ENCODE measurements around the gene SCYL1. TPM values are rescaled to one million over a fixed set of nuclear protein-coding genes. Genes with fewer than 3 reads are reported as not detected.

SCYL1 gene
- total and polyA plus RNA-seq, 2 experiments from 2014 or later = 52.7 to 66.1 TPM

DNA sequence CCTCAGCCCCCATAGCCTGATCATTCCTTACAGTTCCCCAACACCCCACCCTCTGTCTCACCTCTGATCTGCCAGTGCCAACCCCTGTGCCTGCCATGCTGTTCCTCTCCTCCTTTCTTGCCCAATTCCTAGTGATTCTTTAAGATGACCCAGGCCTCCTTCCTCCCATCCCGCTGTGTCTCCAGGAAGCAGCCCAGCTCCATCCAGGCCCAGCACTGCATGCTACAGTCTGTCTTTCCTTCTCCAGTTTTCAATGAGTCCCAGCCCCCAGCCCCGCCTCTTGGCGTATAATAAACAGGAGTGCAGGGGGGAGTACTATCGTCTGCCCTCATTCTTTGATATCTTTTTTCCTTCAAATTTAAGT, 21.0 kb downstream of the SCYL1 start (continued):
- TF ChIP-seq ZNF114 (CRISPR knock-in tag; IDR thresholded peaks at IDR 0.05) (no peak), ZNF331 (CRISPR knock-in tag; IDR thresholded peaks at IDR 0.05; ENCODE audit: low read depth) (no peak)
- TF ChIP-seq, protein P1, sequence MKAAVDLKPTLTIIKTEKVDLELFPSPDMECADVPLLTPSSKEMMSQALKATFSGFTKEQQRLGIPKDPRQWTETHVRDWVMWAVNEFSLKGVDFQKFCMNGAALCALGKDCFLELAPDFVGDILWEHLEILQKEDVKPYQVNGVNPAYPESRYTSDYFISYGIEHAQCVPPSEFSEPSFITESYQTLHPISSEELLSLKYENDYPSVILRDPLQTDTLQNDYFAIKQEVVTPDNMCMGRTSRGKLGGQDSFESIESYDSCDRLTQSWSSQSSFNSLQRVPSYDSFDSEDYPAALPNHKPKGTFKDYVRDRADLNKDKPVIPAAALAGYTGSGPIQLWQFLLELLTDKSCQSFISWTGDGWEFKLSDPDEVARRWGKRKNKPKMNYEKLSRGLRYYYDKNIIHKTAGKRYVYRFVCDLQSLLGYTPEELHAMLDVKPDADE (IDR thresholded peaks at IDR 0.05) = no peak

DNA sequence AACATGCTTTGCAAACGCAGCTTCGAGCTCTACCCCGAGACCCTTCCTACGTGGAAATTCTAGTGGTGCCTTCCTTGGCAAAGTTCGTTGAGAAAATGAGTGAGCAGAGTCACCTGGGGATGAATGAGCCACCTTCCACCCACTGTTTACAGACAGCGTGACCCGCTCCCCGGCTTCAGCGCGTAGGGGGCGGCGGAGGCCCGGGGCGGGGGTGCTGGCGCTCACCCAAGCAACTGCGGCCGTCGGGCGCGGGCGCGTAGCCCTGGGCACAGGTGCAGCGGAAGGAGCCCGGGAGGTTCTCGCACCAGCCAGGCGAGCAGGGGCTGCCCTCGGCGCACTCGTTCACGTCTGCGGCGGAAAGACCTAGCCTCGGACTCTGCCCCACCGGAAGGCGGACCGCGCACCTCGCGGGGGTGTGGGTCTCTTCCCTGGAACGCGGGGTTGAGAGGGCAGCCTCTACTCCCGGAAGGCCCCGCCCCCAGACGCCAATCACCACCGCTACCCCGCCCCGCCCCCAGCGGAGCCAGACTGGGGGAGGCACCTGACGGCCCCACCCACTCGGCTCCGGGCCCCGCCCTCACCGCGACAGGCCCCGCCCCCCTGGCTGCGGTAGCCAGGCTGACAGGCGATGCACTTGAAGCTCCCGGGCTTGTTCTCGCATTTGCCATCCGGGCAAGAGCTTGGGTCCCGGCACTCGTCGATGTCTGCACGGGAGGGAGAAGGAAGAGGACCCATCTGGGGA, 21.5 kb downstream of the SCYL1 start:
- Histone ChIP-seq H3F3A (replicated peaks; ENCODE audit: low read depth) (peaks cover 15% of the 10 kb centered on the region; the same call in 1 of the 2 replicates), H3K4me3 (peak overlapping the region; percentile 68), H3K79me2 (replicated peaks; ENCODE audit: insufficient read depth) (no peaks in the 10 kb centered on the region), H3K9me2 (ENCODE audit: insufficient read depth) (no peaks in the 10 kb centered on the region), H2AFZ (peak overlapping the region; percentile 81; the same call in 1 of the 2 replicates), H3K4me1 (ENCODE audit: insufficient read depth) (peaks cover 13% of the 10 kb centered on the region), H4K20me1 (replicated peaks; ENCODE audit: insufficient read depth) (peaks cover 3% of the 10 kb centered on the region; the same call in 1 of the 2 replicates), H3K27ac (ENCODE audit: low read depth) (no peak overlapping the region), H3K36me3 (ENCODE audit: insufficient read depth) (no peaks in the 10 kb centered on the region), H3K27me3 (ENCODE audit: insufficient read depth) (peaks cover 73% of the 10 kb centered on the region), H3K4me2 (peak overlapping the region; percentile 88)
- Mint-ChIP-seq H3K36me3 (ENCODE audit: low read depth) (no peaks in the 10 kb centered on the region; the same call in 2 of the 3 replicates), H3K4me3 (peak overlapping the region; percentile 63), H3K9me3 (no peaks in the 10 kb centered on the region; the same call in 2 of the 3 replicates), H3K27me3 (ENCODE audit: insufficient read depth, low read depth, poor library complexity) (peaks cover 53% of the 10 kb centered on the region), H3K27ac (no peak overlapping the region), H3K4me1 (peaks cover 22% of the 10 kb centered on the region)
- DNase-seq (ENCODE audit: low spot score) = peak; percentile 95
- peak; percentile 67 for ATAC-seq
- no peak for TF ChIP-seq CREB1 (CRISPR knock-in tag; IDR thresholded peaks at IDR 0.05; ENCODE audit: low read depth)
- TF ChIP-seq EZH2phosphoT487 (IDR thresholded peaks at IDR 0.05; ENCODE audit: unreplicated experiment) = no peak
- TF ChIP-seq EZH2 (IDR thresholded peaks at IDR 0.05; ENCODE audit: low read depth, unreplicated experiment) = peak; percentile 72
- TF ChIP-seq, protein P2, sequence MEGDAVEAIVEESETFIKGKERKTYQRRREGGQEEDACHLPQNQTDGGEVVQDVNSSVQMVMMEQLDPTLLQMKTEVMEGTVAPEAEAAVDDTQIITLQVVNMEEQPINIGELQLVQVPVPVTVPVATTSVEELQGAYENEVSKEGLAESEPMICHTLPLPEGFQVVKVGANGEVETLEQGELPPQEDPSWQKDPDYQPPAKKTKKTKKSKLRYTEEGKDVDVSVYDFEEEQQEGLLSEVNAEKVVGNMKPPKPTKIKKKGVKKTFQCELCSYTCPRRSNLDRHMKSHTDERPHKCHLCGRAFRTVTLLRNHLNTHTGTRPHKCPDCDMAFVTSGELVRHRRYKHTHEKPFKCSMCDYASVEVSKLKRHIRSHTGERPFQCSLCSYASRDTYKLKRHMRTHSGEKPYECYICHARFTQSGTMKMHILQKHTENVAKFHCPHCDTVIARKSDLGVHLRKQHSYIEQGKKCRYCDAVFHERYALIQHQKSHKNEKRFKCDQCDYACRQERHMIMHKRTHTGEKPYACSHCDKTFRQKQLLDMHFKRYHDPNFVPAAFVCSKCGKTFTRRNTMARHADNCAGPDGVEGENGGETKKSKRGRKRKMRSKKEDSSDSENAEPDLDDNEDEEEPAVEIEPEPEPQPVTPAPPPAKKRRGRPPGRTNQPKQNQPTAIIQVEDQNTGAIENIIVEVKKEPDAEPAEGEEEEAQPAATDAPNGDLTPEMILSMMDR (conservative IDR thresholded peaks at IDR 0.05; ENCODE audit: low read depth in 2 of 2) = no peak
- no peak; the same call in 1 of the 2 replicates for TF ChIP-seq POLR2AphosphoS5 (IDR thresholded peaks at IDR 0.05; ENCODE audit: low read depth)
- TF ChIP-seq STAT1 (IDR thresholded peaks at IDR 0.05; ENCODE audit: unreplicated experiment) = no peak
- TF ChIP-seq JUNB (IDR thresholded peaks at IDR 0.05; ENCODE audit: unreplicated experiment) = no peak
- TF ChIP-seq, protein P3, sequence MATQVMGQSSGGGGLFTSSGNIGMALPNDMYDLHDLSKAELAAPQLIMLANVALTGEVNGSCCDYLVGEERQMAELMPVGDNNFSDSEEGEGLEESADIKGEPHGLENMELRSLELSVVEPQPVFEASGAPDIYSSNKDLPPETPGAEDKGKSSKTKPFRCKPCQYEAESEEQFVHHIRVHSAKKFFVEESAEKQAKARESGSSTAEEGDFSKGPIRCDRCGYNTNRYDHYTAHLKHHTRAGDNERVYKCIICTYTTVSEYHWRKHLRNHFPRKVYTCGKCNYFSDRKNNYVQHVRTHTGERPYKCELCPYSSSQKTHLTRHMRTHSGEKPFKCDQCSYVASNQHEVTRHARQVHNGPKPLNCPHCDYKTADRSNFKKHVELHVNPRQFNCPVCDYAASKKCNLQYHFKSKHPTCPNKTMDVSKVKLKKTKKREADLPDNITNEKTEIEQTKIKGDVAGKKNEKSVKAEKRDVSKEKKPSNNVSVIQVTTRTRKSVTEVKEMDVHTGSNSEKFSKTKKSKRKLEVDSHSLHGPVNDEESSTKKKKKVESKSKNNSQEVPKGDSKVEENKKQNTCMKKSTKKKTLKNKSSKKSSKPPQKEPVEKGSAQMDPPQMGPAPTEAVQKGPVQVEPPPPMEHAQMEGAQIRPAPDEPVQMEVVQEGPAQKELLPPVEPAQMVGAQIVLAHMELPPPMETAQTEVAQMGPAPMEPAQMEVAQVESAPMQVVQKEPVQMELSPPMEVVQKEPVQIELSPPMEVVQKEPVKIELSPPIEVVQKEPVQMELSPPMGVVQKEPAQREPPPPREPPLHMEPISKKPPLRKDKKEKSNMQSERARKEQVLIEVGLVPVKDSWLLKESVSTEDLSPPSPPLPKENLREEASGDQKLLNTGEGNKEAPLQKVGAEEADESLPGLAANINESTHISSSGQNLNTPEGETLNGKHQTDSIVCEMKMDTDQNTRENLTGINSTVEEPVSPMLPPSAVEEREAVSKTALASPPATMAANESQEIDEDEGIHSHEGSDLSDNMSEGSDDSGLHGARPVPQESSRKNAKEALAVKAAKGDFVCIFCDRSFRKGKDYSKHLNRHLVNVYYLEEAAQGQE (IDR thresholded peaks at IDR 0.05; ENCODE audit: unreplicated experiment) = no peak
